ENCODE data around the gene FHAD1.

- TF ChIP-seq, protein P1, sequence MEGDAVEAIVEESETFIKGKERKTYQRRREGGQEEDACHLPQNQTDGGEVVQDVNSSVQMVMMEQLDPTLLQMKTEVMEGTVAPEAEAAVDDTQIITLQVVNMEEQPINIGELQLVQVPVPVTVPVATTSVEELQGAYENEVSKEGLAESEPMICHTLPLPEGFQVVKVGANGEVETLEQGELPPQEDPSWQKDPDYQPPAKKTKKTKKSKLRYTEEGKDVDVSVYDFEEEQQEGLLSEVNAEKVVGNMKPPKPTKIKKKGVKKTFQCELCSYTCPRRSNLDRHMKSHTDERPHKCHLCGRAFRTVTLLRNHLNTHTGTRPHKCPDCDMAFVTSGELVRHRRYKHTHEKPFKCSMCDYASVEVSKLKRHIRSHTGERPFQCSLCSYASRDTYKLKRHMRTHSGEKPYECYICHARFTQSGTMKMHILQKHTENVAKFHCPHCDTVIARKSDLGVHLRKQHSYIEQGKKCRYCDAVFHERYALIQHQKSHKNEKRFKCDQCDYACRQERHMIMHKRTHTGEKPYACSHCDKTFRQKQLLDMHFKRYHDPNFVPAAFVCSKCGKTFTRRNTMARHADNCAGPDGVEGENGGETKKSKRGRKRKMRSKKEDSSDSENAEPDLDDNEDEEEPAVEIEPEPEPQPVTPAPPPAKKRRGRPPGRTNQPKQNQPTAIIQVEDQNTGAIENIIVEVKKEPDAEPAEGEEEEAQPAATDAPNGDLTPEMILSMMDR (IDR thresholded peaks at IDR 0.05; ENCODE audit: low read depth, low read length): no peak
- TF ChIP-seq MYC (IDR thresholded peaks at IDR 0.05; ENCODE audit: low read depth, low read length) (no peak), POLR2A (IDR thresholded peaks at IDR 0.05; ENCODE audit: extremely low read depth, insufficient read length) (no peak), MAX (IDR thresholded peaks at IDR 0.05; ENCODE audit: low read depth, low read length) (no peak)
Measured at GRCh38 chr1:15262003-15262377, 15.0 kb downstream of the FHAD1 start.
